A673 (cell line): ENCODE measurements around the gene NUP107. TPM values are rescaled to one million over a fixed set of nuclear protein-coding genes. Genes with fewer than 3 reads are reported as not detected.

Experiments
- BruUV-seq: library from RNA; stranded (reverse); fragments of 400-500 nt; replicated peaks from 2 replicates; lab custom pipeline; 2021; lab: Mats Ljungman, UMichigan
- CTCF ChIA-PET: fragments of 300-600 bp; sonication (Branson Sonifier 250); formaldehyde crosslinking; loops from one replicate; lab custom pipeline; 2022; ENCODE audit warnings: antibody characterized with exemption; lab: Charles Lee
- POLR2A ChIA-PET: fragments of 300-600 bp; sonication (Branson Sonifier 250); formaldehyde crosslinking; loops from one replicate; lab custom pipeline; 2022; ENCODE audit warnings: antibody characterized with exemption; ENCODE audit not compliant: low non-redundant PET; lab: Charles Lee
- DNase-seq: peaks from one replicate; pipeline ENCODE4 v3.0.0-alpha.2; 2015; ENCODE audit warnings: low spot score
- H3K27ac ChIP-seq: fragments of 200-600 bp; sonication (generic); 2 replicates; pipeline ENCODE4 v1.5.1; 2016; ENCODE audit warnings: mixed run types, low read depth, mild to moderate bottlenecking, mixed read lengths, antibody characterized with exemption, low read length; ENCODE audit not compliant: poor library complexity, severe bottlenecking
- H3K27me3 ChIP-seq: fragments of 200-600 bp; sonication (generic); replicated peaks from 2 replicates; pipeline ENCODE4 v1.6.1; 2017; ENCODE audit warnings: mixed run types, low read depth, mild to moderate bottlenecking, mixed read lengths, antibody characterized with exemption, low read length; ENCODE audit not compliant: insufficient read depth, poor library complexity
- H3K36me3 ChIP-seq: fragments of 200-600 bp; sonication (generic); 2 replicates; pipeline ENCODE4 v1.6.1; 2016; ENCODE audit warnings: mixed run types, mild to moderate bottlenecking, mixed read lengths, antibody characterized with exemption, low read length; ENCODE audit not compliant: insufficient read depth, poor library complexity, severe bottlenecking
- H3K4me1 ChIP-seq: fragments of 200-600 bp; sonication (generic); 2 replicates; pipeline ENCODE4 v1.6.1; 2017; ENCODE audit warnings: mixed run types, mild to moderate bottlenecking, mixed read lengths, antibody characterized with exemption, low read length; ENCODE audit not compliant: insufficient read depth, poor library complexity, severe bottlenecking
- H3K4me3 ChIP-seq: fragments of 200-600 bp; sonication (generic); 2 replicates; pipeline ENCODE4 v1.5.1; 2016; ENCODE audit warnings: low read depth, mixed run types, mild to moderate bottlenecking, mixed read lengths, low read length; ENCODE audit not compliant: poor library complexity, severe bottlenecking
- H3K9me3 ChIP-seq: fragments of 200-600 bp; sonication (generic); 2 replicates; pipeline ENCODE4 v1.6.1; 2016; ENCODE audit warnings: mixed run types, low read depth, mild to moderate bottlenecking, mixed read lengths, antibody characterized with exemption, low read length; ENCODE audit not compliant: poor library complexity, severe bottlenecking
- CTCF ChIP-seq: fragments of 300-800, 200-600 bp; sonication (generic); conservative IDR thresholded peaks from 2 replicates; pipeline ENCODE4 v1.5.1; 2017; ENCODE audit warnings: low read depth, mild to moderate bottlenecking, antibody characterized with exemption, low read length, moderate library complexity, mixed read lengths
- EZH2 ChIP-seq: fragments of 200-600 bp; sonication (generic); IDR thresholded peaks from 2 replicates; pipeline ENCODE4 v1.6.1; 2017; ENCODE audit warnings: borderline replicate concordance, low read depth, mild to moderate bottlenecking, mixed read lengths, antibody characterized with exemption, low read length; ENCODE audit not compliant: poor library complexity, severe bottlenecking
- intact Hi-C: fragments of 100-400 bp; cut with micrococcal nuclease; formaldehyde crosslinking; loops from one replicate; pipeline ENCODE4 v1.10.0; 2022; ENCODE audit not compliant: unreplicated experiment
- total RNA-seq: library from RNA; stranded (reverse); gene quantifications from 2 replicates; pipeline ENCODE4 v1.2.3, GENCODE V29; 2021

NUP107 gene
- total RNA-seq, 1 experiment from 2014 or later: 127 TPM

- no TSS peak for BruUV-seq
- H3K27ac ChIP-seq: no peak overlapping the region
- H3K9me3 ChIP-seq: no peaks in the 10 kb centered on the region
- no peak for DNase-seq
- no peaks in the 10 kb centered on the region for H3K27me3 ChIP-seq
- no peak for TF ChIP-seq CTCF
- no peak for TF ChIP-seq EZH2
- intact Hi-C loops: no loop called here
- CTCF ChIA-PET: no interaction called here
- POLR2A ChIA-PET: no interaction called here
- H3K4me1 ChIP-seq: peaks cover 9% of the 10 kb centered on the region
- no peak overlapping the region for H3K4me3 ChIP-seq
- H3K36me3 ChIP-seq: peaks cover 10% of the 10 kb centered on the region
These were observed 21.7 kb upstream of the NUP107 start for GRCh38 chr12:68665016-68665569.

GRCh38 chr12:68667291-68667690 is 19.5 kb upstream of the NUP107 start:
- H3K36me3 ChIP-seq: no peaks in the 10 kb centered on the region
- no peak overlapping the region for H3K4me3 ChIP-seq
- H3K9me3 ChIP-seq: no peaks in the 10 kb centered on the region
- POLR2A ChIA-PET: no interaction called here
- CTCF ChIA-PET: no interaction called here
- no peak for DNase-seq
- no peaks in the 10 kb centered on the region for H3K27me3 ChIP-seq
- H3K4me1 ChIP-seq: peaks cover 9% of the 10 kb centered on the region
- H3K27ac ChIP-seq: no peak overlapping the region
- intact Hi-C loops: no loop called here
- TF ChIP-seq EZH2: no peak
- TF ChIP-seq CTCF: no peak
- no TSS peak for BruUV-seq

- Histone ChIP-seq H3K4me3 (no peak overlapping the region), H3K36me3 (no peaks in the 10 kb centered on the region), H3K27ac (no peak overlapping the region), H3K27me3 (no peaks in the 10 kb centered on the region), H3K9me3 (no peaks in the 10 kb centered on the region), H3K4me1 (peaks cover 9% of the 10 kb centered on the region)
- CTCF ChIA-PET: no interaction called here
- DNase-seq: peak; percentile 40
- no peak for TF ChIP-seq CTCF
- TF ChIP-seq EZH2: no peak
- BruUV-seq: no TSS peak
- intact Hi-C loops: no loop called here
- POLR2A ChIA-PET: no interaction called here
These were observed 18.9 kb upstream of the NUP107 start for GRCh38 chr12:68667896-68668295.
